ENCODE measurements around the gene BUB1.
"Not testable (repeated sequence)": the region's sequence is repeated elsewhere in the genome, so short reads cannot be mapped to it uniquely, and the experiment has no call there.

Gene BUB1

DNA sequence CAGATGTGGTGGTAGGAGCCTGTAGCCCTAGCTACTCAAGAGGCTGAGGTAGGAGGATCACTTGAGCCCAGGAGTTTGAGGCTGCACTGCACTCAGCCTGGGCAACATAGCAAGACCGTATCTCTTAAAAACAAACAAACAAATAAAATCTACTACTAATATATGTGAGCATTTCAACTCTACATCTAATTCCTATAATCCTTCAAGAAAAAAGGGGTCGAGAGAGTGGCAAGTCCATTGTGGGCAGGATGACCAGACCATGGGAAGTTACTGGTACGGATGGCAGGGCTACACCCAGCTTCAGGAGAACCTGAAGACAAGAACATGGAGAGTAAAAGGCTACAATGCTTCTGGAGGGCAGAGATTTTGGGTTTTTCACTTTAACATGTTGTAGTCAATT lies 24.0 kb downstream of the BUB1 start:
- no peak for DNase-seq

DNA sequence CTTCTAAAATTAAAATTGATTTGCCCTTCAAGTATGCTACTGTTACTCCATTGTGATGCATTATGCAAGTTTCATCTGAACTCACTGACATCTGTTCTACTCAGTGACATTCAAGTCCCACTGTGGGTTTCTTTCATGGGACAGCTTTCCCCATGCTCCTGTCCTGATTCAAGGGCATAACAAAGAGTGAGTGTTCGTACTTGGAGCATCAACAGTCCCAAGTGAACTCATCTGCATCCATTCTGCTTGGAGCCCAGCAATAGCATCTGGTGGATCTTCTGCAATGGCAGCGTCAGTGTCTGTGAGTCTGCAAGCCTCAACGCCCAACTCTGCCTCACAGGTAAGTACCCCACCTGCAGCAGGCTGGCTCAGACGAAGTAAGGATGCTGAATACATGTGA lies 27.5 kb downstream of the BUB1 start:
- DNase-seq = no peak

DNA sequence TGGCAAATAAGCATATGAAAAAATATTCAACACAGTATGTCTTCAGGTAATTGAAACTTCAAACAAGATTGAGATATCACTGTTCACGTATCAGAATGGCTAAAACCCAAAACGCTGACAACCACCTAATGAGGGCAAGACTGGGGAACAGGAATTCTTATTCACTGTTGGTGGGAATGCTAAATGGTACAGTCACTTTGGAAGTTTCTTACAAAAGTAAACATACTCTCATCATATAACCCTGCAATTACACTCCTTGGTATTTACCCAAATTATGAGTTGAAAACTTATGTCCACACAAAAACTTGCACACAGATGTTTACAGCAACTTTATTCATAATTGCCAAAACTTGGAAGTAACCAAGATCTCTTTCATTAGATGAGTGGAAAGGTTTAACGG lies 30.1 kb downstream of the BUB1 start:
- no peak for DNase-seq

- DNase-seq = no peak
Measured at GRCh38 chr2:110645616-110646015, 32.2 kb downstream of the BUB1 start.

DNA sequence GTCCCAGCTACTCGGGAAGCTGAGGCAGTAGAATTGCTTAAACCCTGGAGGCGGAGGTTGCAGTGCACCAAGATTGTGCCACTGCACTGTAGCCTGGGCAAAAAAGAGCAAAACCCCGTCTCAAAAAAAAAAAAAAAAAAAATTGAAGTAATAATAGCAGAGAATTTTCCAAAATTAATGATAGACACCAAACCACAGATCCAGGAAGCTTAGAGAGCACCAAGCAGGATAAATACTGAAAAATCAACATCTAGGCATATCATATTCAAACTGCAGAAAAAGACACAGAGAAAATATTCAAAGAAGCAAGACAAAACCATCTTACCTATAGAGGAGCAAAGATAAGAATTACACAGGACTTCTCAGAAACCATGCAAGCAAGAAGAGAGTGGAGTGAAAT lies 33.5 kb downstream of the BUB1 start:
- DNase-seq = no peak

DNA sequence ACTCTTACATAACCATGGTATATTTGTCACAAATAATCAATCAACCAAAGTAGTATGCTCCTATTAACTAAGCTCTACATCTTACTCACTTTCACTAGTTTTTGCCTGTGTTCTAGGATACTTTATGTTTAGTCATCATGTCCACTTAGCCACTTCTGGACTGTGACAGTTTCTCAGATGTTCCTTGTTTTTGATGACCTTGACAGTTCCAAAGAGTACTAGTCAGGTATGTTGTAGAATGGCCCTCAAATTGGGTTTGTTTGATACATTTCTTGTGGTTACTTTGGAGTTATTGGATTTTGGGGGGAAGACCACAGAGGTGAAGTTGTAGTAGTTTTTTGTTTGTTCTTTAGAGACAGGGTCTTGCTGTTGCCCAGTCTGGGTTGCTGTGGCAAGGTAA lies 35.5 kb downstream of the BUB1 start:
- no peak for DNase-seq

DNA sequence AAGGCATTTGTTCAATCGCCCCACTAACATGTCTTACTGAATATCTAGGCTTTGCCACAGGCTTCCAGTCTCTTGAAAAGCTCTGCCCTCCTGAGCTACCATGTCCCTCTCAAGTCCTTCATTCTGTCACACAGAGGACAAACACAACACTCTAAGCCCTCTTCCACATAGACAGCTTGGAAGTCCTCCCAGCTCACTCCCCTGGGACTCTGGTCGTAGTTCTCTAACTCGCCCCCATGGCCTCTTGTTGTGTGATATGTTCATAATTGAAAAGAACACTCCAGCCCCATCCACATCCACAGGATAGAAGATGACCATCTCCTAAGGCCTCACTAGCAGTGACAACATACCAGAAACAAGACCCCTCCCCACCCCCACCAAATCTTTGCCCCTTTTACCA lies 37.9 kb downstream of the BUB1 start:
- no peak for DNase-seq

- no peak for DNase-seq
Measured at GRCh38 chr2:110638952-110639695, 38.7 kb downstream of the BUB1 start.

GRCh38 chr2:110638004-110638403 lies 39.9 kb downstream of the BUB1 start:
- DNase-seq = no peak

DNA sequence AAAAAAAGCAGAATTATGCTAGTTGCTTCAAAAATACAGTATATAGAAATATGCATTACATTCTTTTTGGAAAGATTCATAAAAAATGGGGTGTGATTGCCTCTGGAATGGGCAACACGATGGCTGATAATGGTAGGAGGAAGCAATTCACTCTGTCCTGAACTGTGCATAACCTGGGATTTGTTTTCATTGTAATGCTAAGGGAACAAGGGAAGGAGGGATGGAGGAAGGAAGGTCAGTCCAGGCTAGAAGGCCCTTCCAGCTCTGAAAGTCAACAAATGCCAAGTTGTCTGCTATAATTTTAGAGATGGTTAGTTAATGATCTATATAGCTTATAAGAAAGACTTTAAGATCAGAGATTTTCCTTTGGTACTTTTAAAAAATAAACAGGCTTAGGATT lies 40.8 kb downstream of the BUB1 start:
- no peak for DNase-seq

DNA sequence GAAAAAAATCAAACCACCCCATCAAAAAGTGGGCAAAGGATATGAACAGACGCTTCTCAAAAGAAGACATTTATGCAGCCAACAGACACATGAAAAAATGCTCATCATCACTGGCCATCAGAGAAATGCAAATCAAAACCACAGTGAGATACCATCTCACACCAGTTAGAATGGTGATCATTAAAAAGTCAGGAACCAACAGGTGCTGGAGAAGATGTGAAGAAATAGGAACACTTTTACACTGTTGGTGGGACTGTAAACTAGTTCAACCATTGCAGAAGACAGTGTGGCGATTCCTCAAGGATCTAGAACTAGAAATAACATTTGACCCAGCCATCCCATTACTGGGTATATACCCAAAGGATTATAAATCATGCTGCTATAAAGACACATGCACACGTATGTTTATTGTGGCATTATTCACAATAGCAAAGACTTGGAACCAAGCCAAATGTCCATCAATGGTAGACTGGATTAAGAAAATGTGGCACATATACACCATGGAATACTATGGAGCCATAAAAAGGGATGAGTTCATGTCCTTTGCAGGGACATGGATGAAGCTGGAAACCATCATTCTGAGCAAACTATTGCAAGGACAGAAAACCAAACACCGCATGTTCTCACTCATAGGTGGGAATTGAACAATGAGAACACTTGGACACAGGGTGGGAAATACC lies 41.8 kb downstream of the BUB1 start:
- DNase-seq = not testable (repeated sequence)

- not testable (repeated sequence) for DNase-seq
Measured at GRCh38 chr2:110627348-110627747, 50.5 kb downstream of the BUB1 start.

GRCh38 chr2:110619326-110619939 lies 58.4 kb downstream of the BUB1 start:
- DNase-seq = not testable (repeated sequence)

DNA sequence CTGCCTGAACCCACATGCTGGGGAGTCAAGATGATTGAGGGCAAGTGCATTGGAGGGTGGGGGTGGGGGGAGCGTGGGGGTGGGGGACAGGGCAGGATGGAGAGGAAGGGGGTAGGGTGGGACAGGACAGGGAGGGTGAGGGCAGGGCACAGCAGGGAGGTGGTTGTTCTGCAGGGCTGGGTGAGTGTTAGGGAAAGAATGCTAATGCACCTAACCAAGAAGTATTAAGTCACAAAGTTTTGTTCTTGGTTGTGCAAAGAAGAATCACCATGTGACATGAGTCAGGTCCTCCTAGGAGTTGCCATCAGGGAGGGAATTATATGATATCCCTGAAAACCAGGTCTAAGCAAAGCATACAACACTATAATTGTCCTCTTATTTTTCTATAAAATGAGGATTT lies 63.9 kb downstream of the BUB1 start:
- not testable (repeated sequence) for DNase-seq

- DNase-seq = not testable (repeated sequence)
Measured at GRCh38 chr2:110610613-110611250, 67.1 kb downstream of the BUB1 start.

- DNase-seq = not testable (repeated sequence)
Measured at GRCh38 chr2:110609843-110610612, 67.8 kb downstream of the BUB1 start.

- not testable (repeated sequence) for DNase-seq
Measured at GRCh38 chr2:110608788-110609502, 68.9 kb downstream of the BUB1 start.

DNA sequence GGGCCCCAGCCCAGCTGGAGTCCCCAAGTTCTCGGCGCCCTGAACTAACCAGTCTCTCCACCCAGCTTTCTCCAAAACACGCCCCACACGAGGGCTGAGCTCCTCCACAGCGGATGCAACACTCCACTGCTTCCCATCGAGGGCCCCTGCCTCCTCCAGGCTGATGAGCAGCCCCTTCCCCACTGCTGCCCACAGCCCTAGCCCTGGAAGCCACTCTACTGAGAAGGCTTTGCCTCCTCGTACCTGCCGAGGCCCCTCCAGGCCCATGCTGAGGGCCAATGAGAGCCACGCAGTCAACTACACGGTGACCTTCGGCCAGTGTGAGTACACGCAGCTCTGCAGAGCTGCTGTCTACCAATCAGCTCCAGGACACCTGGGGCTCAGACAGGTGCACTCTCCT lies 72.8 kb downstream of the BUB1 start:
- not testable (repeated sequence) for DNase-seq

DNA sequence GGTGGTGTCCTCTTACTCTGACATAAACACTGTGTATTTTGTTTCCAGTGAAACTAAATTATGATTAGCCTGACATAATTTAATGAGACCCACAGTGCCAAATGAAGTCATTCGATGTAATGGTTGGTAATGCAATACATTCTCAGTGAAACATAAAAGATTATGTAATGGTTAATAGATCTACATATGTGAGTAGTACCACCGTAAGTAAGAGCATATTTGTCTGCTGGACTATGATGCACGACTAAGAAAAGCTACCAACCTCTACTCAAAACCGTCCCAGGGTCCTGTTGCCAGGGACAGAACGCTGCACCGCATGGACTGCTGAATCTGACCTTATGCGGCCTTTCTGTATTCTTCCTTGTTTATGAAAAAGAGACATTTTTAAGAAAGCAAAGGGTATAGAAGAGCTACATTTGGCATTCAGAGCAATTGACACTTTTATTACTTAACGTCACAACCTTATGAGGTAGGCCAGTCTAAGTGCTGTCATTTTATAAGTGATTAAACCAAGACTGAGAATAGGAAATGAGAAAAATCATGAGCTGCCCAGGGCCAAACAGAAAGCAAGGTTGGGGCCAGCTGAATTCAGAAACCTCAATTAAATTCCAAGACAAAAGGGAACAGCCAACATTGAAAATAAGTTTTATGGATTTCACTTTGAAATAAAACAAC lies 73.8 kb downstream of the BUB1 start:
- not testable (repeated sequence) for DNase-seq

DNA sequence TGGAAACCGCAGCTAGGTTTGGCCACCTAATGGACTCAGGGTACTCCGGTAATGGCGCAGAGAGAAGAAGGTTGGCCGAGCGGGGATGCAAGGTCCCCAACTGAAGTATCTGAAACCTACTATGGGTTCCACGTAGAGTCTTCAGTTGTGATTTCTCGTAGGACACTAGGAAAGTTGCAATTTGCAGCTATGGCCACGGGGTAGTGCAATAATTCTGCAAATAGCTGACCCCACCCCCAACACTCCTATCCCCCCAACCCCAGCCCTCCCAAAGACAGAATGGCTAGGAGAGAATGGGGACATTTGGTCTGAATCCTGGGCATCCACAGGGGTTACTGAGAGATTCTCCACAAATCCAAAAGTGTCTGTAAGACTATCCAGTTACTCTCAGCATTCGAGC lies 75.7 kb downstream of the BUB1 start:
- not testable (repeated sequence) for DNase-seq

- not testable (repeated sequence) for DNase-seq
Measured at GRCh38 chr2:110591973-110592372, 85.9 kb downstream of the BUB1 start.
